NB4 (cell line): ENCODE results near the gene SMIM8.

Source experiments
- DNase-seq: peaks from one replicate; pipeline ENCODE4 v3.0.0; 2010; ENCODE audit warnings: low read depth
- H3K4me3 ChIP-seq: one replicate; pipeline ENCODE4 v1.5.1; 2011; ENCODE audit warnings: mild to moderate bottlenecking, low read depth, low read length, moderate library complexity
- CTCF ChIP-seq: IDR thresholded peaks from one replicate; pipeline ENCODE4 v1.5.1; 2012; ENCODE audit warnings: low read depth, low read length
- MAX ChIP-seq: IDR thresholded peaks from 2 replicates; pipeline ENCODE4 v1.6.1; 2011; ENCODE audit warnings: low read depth, low read length
- MYC ChIP-seq: IDR thresholded peaks from 2 replicates; pipeline ENCODE4 v1.6.1; 2011; ENCODE audit warnings: low read depth, low read length
- POLR2A ChIP-seq: IDR thresholded peaks from 2 replicates; pipeline ENCODE4 v1.6.1; 2011; ENCODE audit warnings: mild to moderate bottlenecking; ENCODE audit not compliant: insufficient read length; ENCODE audit errors: extremely low read depth

SMIM8 gene

DNA sequence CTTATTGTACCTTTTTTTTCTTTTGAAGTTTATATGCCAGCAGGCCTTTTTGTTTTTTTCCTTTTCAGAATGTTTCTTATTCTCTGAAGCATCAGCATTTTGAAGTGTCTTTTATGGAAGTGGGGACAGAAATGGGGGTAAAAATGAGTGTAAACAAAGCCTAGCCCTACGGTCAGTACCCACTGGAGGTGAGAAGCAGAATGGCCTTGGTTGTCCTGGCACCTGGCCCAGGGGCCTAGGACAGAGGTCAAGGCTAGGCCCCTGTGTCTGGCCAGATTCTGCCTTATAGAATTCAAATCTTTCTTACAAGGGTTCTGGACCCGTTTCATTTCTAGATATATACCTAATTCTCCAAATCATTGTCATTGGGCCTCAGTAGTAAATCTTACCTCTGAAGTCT is 18.8 kb downstream of the SMIM8 start:
- no peak overlapping the region for H3K4me3 ChIP-seq
- no peak for DNase-seq
- TF ChIP-seq MYC (no peak), MAX (no peak), CTCF (no peak), POLR2A (no peak)

DNA sequence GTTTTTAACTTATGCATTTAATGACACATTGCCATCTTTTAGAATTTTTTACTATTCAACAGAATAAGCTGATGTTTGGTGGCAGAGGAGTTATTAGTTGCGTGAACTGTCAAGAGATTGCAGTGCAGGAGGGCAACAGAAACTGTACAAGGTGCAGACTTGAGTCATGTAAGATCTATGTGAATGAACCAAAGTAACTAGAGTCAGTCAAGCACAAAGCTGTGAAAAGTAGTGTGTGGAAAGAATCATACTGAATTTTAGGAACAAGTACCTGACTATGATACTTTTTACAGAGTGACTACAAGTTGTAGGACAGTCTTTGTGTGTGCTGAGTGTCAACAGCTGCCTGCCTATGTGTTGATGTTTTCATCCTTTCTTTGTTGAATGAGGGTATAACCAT is 19.5 kb downstream of the SMIM8 start:
- no peak for DNase-seq
- no peak overlapping the region for H3K4me3 ChIP-seq
- TF ChIP-seq MYC (no peak), POLR2A (no peak), CTCF (no peak), MAX (no peak)

GRCh38 chr6:87342829-87343228 is 20.4 kb downstream of the SMIM8 start:
- no peak for DNase-seq
- H3K4me3 ChIP-seq = no peak overlapping the region
- TF ChIP-seq CTCF = no peak
- no peak for TF ChIP-seq MYC
- no peak for TF ChIP-seq POLR2A
- no peak for TF ChIP-seq MAX

DNA sequence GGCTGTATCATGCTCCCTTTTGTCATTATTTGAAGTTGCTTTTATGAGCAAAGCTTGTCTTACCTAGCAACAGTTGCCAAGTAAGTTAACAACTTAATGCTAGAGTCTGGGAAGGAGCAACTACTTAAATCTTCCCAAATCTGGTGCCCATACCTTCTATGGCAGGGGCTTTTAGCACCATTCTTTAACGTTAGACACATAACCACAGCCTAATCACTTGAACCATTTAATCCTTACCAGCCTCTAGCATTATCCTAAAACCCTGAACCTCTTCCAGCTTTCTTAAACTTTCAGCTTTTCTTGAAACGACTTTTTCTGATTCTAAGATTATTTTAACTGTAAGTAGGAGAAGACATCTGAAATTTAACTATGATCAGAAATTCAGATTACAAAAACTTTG is 22.3 kb downstream of the SMIM8 start, which contains the start of gene C6orf163:
Gene C6orf163 (plus strand): TSS at position 83 of the 400 bp plus-strand sequence. CDS start 287 bp downstream, at position 370.
- DNase-seq = no peak
- TF ChIP-seq CTCF (no peak), MYC (no peak)
- no peak within 1 kb of the TSS for H3K4me3 ChIP-seq

DNA sequence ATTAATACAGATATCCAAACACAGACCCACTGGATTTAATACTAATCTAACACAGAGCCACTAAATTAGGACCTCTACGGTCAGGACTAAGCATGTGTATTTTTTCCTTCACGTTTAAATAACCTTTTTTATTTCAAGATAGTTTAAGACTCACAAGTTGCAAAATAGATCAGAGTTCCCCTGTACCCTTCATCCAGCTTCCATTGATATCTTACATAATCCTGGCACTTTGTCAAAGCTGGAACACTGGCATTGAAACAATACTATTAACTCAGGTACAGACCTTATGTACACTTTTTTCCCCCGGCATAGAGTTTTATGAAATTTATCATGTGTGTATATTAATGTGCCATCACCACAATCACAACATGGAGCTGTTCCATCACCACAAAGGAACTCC is 24.3 kb downstream of the SMIM8 start:
- no peak overlapping the region for H3K4me3 ChIP-seq
- no peak for DNase-seq
- TF ChIP-seq MYC (no peak), CTCF (no peak), POLR2A (no peak), MAX (no peak)

DNA sequence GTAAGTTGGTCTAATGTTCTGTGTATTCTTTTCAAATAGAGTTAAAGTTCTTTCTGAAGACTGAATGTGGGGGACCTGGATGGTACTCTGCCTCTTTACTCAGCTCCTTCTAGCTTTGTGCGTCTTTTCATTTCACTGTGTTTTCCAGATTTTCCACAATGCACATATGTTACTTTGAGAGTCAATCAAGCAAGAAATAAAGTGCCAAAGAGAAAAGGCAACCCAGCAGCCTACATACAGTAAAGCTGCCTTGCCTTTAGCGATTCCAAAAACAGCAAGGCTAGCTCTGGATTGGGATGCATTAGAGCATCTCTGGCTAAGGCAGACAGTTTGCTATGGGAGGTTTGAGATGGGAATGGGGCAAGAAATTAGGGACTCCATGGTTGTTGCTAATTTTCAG is 27.5 kb downstream of the SMIM8 start:
- DNase-seq = no peak
- TF ChIP-seq POLR2A = no peak
- H3K4me3 ChIP-seq = no peak overlapping the region
